ENCODE results near the gene SLC7A8.
A peak's percentile ranks its signal among the peaks of the same experiment; 100 is the strongest.

Gene SLC7A8

DNA sequence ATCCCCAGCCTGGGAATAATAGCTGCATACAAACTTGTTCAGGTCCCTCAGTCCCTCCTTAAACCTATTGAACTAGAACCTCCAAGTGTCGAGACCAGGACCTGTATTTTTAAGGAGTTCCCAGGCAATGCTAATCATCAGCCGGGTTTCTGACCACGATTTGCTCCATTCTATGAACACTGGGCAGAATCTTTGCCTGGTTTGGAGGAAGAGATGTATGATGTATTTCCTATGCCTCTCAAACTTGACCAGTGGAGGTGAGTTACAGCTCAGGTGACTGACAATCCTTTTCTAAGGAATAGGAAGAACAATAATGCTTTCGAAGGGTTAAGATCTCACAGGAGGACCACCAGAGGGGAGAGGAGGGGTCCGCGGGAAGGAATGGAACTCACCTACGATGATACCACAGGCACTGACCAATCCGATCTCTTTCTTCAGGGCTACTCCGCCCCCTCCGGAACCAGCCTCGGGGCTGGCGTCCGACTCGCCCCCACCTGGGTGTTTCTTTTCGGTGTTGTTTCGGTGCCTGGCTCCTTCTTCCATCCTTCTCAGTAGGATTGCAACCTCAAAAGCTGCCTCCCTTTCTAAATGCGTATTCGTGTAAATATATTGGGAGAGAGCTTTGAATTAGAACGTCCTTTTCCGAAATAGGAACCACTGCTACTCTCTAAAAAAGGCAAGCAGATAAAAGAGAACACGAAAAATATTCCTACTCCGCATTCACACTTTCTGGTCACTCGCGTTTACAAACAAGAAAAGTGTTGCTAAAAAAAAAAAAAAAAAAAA lies 895 bp downstream of the SLC7A8 start:
- peak in 3 of 4 experiments; percentile 49 to 69 (median 62) for DNase-seq

DNA sequence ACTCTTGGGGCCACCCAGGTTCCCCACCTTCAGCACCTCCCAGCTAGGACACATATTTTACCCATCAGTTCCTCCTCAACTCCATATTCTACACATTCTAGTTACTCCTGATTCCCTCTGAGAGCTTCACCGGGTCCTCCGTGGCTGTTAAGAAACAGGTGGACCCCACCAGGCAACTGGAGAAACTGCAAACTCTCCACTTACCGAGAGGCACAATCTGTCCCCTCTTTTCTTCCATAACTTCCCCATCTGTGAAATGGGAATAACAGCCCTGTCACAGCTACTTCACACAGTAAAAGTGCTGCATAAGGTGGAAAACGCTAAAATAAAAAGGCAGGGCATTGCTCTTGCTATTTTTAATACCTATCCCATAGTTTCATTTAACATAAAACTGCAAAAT lies 1.5 kb downstream of the SLC7A8 start:
- no peak for DNase-seq

DNA sequence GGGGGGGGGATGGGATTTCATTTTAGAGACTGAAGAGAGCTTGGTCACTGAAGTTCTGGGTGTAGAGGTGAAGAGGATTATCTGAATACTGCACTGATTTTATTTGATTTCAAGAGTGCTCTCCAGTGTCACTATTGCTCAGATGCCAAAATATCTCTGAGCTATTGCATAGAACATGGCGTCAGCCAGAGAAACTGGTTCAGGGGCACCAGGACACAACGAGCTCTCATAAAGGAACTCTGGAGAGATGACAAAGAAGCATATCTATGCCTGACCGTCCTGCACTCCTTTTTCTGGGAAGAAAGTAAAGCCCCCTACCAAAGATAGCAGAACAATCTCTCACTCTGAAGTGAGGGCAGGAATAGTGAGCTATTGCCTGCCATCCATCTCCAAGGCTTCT lies 2.0 kb downstream of the SLC7A8 start:
- DNase-seq, result no peak

DNA sequence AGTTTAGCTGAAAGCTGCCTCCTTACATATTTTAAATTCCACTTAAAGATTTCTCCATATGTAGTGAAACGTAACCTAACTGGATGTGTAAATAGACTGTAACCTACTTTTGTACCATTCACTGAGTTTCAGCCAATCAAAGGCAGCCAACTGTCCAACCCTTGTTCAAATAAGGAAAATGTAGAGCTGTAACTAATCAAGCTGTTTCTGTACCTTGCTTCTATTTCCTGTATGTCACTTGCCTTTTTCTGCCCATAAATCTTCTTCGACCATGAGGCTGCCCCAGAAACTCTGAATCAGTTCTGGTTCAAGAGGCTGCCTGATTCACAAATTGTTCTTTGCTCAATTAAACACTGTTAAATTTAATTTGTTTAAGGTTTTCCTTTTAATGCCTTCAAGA lies 6.3 kb downstream of the SLC7A8 start:
- no peak for DNase-seq

DNA sequence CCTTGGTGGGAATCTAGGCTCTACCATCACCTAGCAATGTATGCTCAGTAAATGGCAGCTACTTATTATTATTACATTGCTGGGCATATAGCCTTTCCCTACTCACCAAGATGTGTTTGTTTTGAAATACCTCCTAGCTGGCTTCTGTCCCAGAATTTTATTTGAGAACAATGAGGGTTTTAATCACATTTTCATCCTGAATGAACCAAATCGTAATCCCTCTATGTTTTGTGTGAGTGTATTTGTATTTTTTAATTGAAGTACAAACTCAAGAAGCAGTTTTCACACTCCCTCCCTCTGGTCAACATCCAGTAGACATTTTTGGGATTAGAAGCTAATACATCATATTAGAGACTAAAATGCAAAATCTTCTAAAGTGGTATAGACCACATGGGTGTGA lies 7.6 kb downstream of the SLC7A8 start:
- no peak for DNase-seq

DNA sequence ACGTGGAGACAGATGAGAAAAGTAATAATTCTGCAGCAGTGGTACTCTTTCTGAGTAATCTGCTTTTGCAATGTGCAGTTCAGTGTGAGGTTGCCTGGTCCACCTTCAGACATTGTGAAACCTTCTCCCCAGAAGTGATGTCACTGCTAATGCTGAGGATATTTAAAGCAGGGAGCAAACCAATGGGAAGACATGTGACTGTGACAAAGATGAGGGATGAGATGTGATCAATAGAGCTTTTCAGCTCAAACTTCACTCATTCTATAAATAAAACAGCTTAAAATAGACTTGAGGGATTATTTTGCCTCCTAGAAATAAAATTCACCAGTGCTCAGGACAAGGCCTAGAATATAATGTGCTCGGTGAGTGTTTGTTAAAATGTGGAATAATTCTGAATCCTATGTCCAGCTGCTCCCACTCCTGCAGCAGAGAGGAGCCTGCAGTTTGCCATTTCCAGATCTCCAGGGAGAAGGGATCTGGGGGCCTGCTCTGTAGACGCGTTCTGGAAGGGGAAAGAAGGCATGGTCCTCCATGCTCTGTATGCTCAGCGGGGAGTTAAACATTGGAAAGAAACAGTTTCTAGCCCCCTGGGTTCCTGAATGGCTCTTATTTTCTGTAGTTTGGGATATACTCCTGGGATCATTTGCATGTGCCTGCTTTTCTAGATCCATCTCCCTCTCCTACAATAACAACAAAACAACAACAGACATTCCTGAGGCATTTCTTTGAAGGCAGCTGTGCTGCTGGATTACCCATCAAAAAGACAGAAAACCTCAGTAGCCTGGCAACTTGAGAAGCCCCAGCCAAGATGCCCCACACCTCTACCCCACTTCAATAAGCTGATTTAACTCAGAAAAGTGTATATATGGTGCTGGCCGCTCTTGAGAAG lies 8.9 kb downstream of the SLC7A8 start:
- peak; percentile 61 to 80 (median 74) for DNase-seq

DNA sequence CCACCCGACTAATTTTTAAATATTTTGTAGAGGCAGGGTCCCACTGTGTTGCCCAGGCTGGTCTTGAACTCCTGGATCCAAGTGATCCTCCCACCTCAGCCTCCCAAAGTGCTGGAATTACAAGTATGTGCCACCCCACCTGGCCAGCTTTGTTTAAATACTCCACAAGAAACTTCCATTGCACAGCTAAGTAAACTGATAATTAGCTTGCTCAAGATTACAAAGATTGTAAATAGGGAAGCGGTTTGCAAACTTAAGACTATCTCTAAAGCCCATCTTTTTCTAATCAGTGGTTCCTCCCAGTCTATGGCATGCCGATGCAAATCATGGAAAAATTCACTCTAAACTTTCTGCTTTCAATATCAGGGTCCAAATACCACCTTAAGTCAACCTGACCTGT lies 9.7 kb downstream of the SLC7A8 start:
- no peak for DNase-seq

DNA sequence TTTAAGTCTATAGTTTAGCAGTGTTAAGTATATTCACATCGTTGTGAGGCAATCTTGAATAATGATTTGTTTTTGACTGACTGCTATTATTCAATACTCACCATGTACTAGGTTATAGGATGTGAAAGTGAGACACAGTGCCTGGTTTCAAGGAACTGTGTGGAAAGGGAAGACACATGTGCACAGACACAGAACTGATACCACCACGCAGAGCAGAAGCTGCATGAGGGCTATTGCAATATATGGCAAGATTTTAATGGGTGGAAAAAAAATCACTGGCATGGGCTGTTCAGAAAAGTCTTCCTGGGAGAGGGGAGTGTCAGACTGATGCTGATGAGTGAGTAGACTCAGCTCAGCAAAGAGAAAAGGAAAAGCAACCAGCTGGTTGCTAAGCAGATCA lies 10.4 kb downstream of the SLC7A8 start:
- peak; percentile 75 to 89 (median 82) for DNase-seq

DNA sequence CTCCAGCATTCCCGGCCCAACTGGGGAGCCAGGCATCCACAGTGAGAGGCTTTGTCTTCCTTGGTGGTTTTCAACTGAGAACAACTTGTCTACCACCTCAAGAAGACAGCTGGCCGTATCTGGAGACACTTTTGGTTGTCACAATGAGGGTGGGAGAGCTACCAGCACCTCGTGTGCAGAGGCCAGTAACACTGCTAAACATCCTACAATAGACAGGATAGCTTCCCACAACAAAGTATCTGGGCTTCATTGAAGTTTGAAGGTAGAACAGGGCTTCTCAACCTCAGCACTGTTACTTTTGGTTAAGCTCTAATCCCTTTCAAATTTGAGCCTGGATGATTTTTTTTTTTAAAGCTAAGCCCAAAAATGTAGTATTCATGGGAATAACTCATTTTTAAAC lies 10.9 kb downstream of the SLC7A8 start:
- no peak for DNase-seq

DNA sequence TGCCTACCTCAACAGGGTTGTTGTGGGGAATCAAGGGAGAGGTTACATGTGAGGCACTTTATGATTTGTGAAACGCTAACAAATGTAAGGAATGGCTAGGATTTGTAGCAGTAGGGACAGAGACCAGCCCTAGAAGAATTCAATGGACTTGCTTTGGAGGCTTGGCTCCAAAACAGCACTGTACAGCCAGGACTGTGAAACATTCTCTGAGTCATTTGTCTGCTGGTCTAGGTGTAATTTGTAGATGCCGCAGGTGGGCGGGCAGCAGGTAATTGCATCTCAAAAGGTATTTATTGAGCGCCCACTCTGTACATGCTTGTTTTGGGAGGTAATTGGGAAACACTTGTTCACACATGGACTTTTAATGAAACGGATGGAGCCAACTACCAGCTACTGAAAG lies 11.4 kb downstream of the SLC7A8 start:
- no peak for DNase-seq

DNA sequence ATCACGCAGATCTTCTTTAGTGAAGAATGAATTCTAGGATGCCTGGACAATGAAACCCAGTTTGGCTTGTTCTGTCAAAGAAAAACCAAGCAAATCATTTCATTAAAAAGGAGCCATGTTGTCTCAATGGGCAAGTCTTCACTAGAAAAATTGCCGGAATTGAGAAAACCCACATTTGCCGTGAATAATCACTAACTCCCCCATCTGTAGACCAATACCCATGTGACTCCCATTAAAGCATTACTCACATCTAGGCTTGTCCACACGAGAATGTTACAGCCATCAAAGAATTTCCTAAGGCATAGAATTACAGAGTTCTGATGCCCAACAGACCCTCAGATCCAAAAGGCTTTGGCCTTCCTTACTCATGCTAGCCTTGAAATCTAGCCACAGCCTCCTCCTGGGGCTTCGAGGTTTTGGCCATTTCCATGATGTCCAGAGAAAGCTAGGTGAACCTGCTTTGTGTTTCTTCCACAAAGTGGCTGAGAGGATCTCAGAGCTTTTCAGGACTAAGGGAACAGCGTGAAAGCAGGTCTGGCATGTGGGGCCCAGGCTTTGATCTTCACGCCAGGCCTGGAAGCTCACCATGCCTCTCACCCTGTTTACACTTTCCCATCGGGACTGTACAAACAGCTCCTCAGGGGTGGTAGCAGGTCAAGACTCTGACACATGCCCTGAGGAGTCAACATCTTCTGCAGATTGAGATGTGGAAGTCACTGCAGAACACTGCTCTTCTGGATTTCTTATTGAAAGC lies 12.1 kb downstream of the SLC7A8 start:
- no peak for DNase-seq

DNA sequence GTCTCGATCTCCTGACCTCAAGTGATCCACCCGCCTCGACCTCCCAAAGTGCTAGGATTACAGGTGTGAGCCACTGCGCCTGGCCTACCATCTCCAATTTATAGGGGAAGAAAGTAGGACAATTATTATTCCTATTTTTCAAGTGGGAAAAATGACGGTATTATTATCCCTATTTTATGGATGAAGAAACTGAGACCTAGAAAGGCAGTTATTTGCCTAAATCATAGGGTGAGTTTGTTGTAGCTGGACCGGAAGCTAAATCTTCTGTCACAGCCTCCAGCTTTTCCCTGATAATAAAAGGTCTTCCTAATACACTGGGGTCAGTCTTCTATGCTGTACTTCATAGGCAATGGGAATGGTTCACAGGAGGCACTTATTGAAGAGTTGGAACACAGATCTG lies 13.8 kb downstream of the SLC7A8 start:
- no peak for DNase-seq

DNA sequence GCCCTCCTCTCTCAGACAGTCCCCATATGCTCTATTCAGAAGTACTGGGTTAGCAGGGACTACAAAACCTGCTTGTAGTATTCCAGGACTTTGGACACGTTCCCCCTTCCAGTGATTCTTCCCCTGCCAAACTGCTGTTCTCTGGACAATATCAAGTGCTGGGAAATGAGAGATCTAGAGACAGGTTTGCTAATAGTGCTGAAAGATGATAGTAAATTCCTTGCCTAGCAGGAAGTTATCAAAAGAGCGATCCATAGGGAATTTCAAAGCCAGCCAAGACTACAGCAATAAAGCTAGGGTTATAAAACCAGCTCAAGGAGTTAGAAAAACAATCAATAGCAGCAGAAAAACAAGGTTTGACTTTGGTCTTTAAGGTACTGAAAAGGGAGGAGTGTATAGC lies 15.2 kb downstream of the SLC7A8 start:
- no peak for DNase-seq

DNA sequence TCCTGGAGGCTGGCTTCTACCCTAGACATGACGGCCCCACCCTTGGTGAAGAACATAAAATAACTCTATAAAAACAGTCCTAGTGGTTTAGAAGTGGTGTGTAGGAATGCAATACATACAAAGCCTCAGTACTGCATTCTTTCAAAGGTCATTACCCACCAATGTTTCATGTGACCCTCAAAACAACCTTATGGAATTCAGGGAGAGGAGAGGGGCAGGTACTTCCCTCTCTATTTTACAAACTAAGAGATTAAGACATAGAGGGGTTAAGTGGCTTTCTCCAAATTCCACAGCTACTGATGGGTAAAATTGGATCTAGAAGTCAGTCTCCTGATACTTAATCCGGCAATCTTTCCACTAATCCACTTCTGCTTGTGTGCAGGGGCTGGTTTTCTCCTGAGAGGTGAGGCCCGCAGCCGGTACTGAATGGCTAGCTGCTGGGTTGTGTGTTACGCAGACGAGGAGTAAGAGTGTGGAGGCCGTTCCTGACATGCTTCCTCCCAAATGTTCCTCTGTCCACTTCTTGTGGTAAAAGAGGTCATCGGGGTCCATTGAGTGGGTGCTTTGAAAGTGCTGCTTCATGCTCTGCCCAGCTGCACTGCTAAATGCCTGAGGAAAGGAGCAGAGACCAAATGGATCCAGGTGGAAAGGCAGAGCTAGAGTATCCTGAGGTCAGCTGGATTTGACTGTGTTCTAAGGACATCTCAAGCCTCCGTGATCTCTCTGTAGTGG lies 16.2 kb downstream of the SLC7A8 start:
- DNase-seq, result peak in 3 of 4 experiments; percentile 58 to 66 (median 60)

DNA sequence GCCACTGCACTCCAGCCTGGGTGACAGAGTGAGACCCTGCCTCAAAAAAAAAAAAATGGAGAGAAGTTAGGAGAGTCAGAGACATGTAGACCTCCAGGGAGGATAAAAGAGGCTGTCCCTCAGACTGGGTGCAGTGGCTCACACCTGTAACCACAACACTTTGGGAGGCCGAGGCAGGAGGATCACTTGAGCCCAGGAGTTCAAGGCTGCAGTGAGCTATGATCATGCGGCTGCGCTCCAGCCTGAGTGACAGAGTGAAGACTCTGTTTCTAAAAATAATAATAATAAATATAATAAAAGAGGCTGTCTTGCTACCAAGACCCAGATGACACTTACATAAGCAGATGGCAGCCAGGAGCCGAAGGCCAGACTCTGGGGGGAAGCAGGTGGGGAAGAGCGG lies 18.5 kb downstream of the SLC7A8 start:
- no peak for DNase-seq

DNA sequence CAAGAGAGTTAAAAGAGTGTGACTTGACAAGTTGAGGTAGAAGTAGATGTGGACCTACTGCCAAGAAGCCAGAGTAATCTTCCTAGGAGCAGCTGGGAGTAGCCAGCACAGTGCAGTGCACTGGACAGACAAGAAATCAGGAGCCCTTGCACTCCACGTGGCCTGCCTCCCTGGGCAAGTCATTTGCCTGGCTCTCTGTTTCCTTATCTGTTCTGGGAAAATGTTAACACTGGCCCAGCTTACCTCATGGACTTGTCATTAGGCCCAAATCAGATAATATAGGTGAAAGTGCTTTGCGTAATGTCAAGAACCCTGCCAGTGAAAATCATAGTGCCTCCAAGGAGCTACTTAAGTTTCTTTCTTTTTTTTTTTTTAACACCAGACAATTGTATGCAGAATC lies 19.2 kb downstream of the SLC7A8 start:
- no peak for DNase-seq

DNA sequence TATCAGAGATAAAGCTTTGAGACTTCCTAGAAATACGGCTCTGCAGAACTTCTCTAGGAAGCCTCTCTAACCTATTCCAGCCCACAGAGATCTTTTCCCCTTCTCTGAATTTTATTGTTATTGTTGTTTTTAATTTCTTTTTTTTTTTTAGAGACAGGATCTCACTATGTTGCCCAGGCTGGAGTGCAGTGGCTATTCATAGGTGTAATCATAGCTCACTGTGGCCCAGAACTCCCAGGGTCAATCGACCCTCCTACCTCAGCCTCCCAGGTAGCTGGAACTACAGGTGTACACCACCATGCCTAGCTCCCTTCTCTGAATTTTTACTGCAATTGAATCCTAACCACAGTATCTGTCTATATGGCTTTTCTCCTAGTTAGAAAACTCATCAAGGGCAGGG lies 19.6 kb downstream of the SLC7A8 start:
- DNase-seq, result no peak

DNA sequence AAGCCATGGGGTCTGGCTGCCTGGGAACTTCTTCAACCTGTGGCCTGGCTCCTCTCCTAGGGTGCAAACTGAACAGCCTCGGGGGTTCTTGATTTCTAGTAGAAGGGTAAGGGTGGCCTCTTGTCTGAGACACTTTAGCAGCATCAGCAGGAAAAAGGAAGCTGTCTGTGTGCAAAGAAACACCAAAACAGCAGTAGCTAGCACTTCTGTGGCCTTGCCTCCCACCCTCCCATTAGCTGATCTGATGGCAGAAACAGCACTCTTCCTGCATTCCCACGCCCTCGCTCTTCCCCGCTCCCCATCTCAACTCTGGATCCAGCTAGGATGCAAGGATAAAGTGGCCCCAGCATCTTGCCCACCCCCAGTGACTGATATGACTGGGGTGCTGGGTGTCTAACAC lies 20.7 kb downstream of the SLC7A8 start:
- peak; percentile 50 to 78 (median 70) for DNase-seq

DNA sequence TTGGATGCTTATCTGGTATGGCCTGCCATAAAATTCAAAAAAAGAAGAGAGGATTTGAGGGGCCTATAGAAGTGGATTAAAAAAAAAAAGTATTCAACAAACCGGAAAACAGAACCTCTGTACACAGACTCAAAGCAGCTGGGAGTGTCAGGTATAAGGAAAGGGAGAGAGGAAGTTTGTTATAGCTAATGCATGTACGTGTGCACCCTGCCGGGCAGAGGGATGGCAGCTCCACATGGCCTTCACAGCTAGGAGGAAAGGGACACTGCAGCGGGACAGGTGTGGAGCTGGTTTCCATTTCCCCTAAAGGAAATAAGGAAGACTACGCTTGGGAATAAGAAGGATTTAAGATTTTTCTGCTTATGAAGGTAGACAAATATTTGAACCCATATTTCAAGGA lies 21.5 kb downstream of the SLC7A8 start:
- DNase-seq, result peak in 1 of 4 experiments; percentile 15

DNA sequence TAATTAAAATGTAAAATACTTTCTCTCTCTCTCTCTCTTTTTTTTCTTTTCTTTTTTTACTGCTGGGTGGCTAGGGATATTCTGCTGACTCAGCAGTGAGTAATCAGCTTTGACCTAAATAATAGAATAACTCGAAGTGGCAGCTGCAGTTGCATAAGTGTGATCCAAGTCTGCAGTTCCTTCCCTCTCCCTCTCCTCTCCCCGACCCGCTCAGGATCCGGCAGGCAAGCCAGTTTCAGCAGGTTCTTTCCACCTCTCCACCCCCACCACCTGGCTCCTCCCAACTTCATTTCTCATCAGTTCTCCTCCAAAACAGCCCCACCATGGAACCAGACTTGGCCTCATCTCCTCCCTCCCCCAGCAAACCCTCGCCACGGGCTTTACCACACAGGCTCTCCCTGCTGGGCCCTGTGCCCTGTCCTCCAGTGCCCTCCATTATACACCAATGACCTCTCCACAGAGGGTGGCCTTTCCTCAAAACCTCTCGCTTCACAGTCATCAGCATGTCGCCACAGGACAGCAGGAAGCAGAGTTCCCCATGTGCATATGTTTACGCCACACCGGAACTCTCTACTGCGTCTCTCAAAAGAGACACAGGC lies 22.4 kb downstream of the SLC7A8 start:
- peak; percentile 87 to 96 (median 92) for DNase-seq

DNA sequence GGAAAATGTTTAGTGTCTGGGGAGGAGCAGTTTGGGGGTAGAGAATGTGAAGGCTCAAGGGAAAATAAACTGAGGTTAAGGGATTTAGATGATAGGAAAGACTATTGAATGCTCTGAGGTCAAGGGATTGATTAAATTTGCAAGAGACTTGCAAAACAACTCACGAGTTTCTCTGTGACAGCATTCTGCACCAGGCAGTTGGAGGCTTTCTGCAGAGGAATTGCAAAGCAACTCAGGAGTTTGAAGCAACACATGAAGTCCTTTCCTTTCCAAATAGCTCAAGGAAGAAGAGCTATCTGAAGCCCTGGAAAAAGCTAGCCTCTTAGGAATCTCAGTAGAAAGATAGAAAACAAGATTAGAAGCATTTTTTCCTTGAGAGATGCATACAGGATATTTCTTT lies 23.9 kb downstream of the SLC7A8 start:
- DNase-seq, result peak in 3 of 4 experiments; percentile 61 to 70 (median 66)

DNA sequence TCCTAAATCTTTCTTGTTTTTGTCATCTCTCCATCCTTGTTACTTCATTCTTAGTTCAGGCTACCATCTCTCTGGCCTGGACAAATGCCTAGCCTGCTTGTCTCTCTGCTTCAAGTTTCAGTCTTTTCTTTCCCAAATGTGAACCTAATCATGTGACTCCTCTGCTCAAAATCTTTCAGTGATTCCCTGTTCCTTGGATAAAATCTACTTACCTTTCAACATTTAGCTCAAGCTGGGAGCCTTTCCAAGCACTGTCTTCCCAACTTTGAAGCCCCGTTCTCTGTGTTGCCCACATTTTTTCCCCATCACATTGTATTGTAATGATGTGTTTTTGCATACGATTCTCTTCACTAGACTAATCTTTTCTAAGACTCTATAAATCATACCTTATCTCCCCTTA lies 24.7 kb downstream of the SLC7A8 start:
- DNase-seq, result no peak

Data from suppressor macrophage (primary cell).